Adrenal gland (tissue), 12 donors: ENCODE results near the gene IL17F. TPM values are rescaled to one million over a fixed set of nuclear protein-coding genes. Genes with fewer than 3 reads are reported as not detected.

ENCODE experiments used
- DNase-seq, 7 donors: peaks; one replicate each; pipeline ENCODE4 v3.0.0-alpha.2; 2019 to 2020
- H3K27ac ChIP-seq, 5 donors: fragments of 200-600 bp; sonication (generic) in 4 of 5; 1 replicate in 3 of 5; 2 replicates in 2 of 5; pipeline versions ENCODE4 v1.5.1 to v1.8.0; 2016 to 2020; ENCODE audit warnings: mild to moderate bottlenecking in 1 of 5
- H3K27me3 ChIP-seq: fragments of 200-600 bp; 2 replicates; pipeline ENCODE4 v1.8.0; 2021
- H3K36me3 ChIP-seq, 2 donors: fragments of 200-600 bp; replicated peaks in 1 of 2; 1 replicate in 1 of 2; 2 replicates in 1 of 2; pipeline versions ENCODE4 v1.5.1 to v1.8.0; 2018 to 2022
- H3K4me1 ChIP-seq, 2 donors: fragments of 200-600 bp; replicated peaks in 1 of 2; 1 replicate in 1 of 2; 2 replicates in 1 of 2; pipeline versions ENCODE4 v1.5.1 to v1.8.0; 2018 to 2021
- H3K4me3 ChIP-seq, 4 donors: fragments of 200-600 bp; sonication (generic) in 3 of 4; one replicate each; pipeline ENCODE4 v1.5.1; 2016 to 2018
- H3K9me3 ChIP-seq, 3 donors: fragments of 200-600 bp; sonication (generic) in 1 of 3; replicated peaks in 1 of 3; 1 replicate in 2 of 3; 2 replicates in 1 of 3; pipeline versions ENCODE4 v1.5.1 to v1.8.0; 2016 to 2021
- POLR2A ChIP-seq, 2 donors: fragments of 450-650 bp; IDR thresholded peaks; one replicate each; pipeline ENCODE4 v1.6.1; 2017; ENCODE audit warnings: antibody characterized with exemption in 2 of 2, mild to moderate bottlenecking in 2 of 2, moderate library complexity in 1 of 2
- WGBS, 4 donors: extraction: QIAGEN DNeasy Blood & Tissue Kit in 2 of 4; methylation state at CpG; one replicate each; pipeline versions ENCODE4 v1.1.5 to v1.1.7; 2013 to 2017; 5-methylcytosine and 5-hydroxymethylcytosine counted together
- intact Hi-C, 2 donors: fragments of 100-400 bp; cut with DNase I; formaldehyde crosslinking; loops; one replicate each; pipeline versions ENCODE4 v1.14.1 to v1.15.0; 2022 to 2023
- polyA plus RNA-seq, 3 donors: library from polyadenylated mRNA; stranded (reverse); fragments of 200-250 nt in 2 of 3; fragments of 350-450 nt in 1 of 3; fragmentation: Illumina TruSeq in 1 of 3; extraction: RNeasy Lipid Tissue Mini Kit (QIAGEN cat#74804) in 1 of 3; gene quantifications; one replicate each; pipeline ENCODE4 v1.2.3, GENCODE V29; 2013 to 2014
- total RNA-seq, 9 donors: library from RNA; depleted of rRNA in 4 of 9; stranded (reverse); fragments of >200 nt in 4 of 9; fragments of 120-200 nt in 1 of 9; fragmentation: NEBNext Ultra II Directional in 1 of 9; extraction: Animal tissue kit (Norgen Biotek cat#: 25700) in 1 of 9; gene quantifications; one replicate each; pipeline versions ENCODE4 v1.1.0 to v1.2.4, GENCODE V29; 2013 to 2023
- TF ChIP-seq, protein P1 (sequence below), 6 experiments: fragments of 450-650 bp in 4 of 6; fragments of 200-600 bp in 2 of 6; sonication (generic) in 1 of 6; IDR thresholded peaks; 1 replicate in 5 of 6; 2 replicates in 1 of 6; pipeline versions ENCODE4 v1.5.1 to v1.8.0; 2016 to 2021; ENCODE audit warnings: antibody characterized with exemption in 6 of 6, mild to moderate bottlenecking in 2 of 6, moderate library complexity in 1 of 6
- donor health status: healthy with polysubstance abuse.
- donor health status: Bipolar disorder and iron deficiency.
- donor health status: DM: yes; HTN: yes; CAD: no.
- donor health status: DM: no; HTN: no; CAD: no.
- donor health status: DM: no; HTN: no; CAD: no.
- donor health status: DM: yes; HTN: yes; CAD: no.

Gene IL17F
- total and polyA plus RNA-seq, 12 donors, result not detected

DNA sequence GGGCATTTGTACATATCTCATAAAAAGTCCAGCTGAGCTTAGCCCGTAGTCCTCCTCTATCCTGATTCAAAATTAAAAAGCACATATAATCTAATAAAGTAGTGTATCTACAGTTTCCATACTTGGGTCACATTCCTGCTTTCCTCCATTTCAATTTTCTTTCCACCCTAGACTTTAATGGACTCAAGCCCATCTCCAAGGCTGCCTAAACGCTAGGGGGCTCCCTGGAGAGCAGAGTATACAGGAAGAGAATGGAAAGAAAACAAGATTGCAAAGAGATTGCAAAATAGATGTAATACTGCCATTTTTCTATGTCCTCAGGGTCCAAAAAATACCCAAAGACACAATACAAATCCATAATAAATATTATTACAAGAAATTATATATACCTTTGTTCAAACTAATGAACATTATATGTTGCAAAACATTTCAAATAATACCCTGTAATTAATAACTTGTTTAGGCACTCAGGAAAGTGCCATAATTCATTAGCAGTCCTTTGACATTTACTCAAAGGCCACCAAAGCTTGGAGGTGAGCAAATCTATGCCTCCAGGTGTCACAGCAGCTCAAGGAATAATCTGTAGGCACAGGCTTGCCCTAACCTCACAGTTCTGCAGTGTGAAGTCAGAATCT is 42.6 kb upstream of the IL17F start:
- intact Hi-C loops, result loop anchor here in 1 of 2 donors (10.0 kb wide), 1 partner anchor 378 kb away; no protein-coding TSS in a partner anchor
- Histone ChIP-seq H3K27ac (no peak overlapping the region), H3K9me3 (no peaks in the 10 kb centered on the region), H3K4me1 (peaks cover 0 to 8% of the 10 kb centered on the region in 2 donors), H3K4me3 (no peak overlapping the region), H3K36me3 (peaks cover 0 to 2% of the 10 kb centered on the region in 2 donors), H3K27me3 (no peaks in the 10 kb centered on the region)
- TF ChIP-seq POLR2A (IDR thresholded peaks at IDR 0.05), result no peak
- TF ChIP-seq, protein P1, sequence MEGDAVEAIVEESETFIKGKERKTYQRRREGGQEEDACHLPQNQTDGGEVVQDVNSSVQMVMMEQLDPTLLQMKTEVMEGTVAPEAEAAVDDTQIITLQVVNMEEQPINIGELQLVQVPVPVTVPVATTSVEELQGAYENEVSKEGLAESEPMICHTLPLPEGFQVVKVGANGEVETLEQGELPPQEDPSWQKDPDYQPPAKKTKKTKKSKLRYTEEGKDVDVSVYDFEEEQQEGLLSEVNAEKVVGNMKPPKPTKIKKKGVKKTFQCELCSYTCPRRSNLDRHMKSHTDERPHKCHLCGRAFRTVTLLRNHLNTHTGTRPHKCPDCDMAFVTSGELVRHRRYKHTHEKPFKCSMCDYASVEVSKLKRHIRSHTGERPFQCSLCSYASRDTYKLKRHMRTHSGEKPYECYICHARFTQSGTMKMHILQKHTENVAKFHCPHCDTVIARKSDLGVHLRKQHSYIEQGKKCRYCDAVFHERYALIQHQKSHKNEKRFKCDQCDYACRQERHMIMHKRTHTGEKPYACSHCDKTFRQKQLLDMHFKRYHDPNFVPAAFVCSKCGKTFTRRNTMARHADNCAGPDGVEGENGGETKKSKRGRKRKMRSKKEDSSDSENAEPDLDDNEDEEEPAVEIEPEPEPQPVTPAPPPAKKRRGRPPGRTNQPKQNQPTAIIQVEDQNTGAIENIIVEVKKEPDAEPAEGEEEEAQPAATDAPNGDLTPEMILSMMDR (IDR thresholded peaks at IDR 0.05), result peak; percentile 31 to 69 (median 66)
- peak; percentile 62 to 89 (median 79) for DNase-seq
- WGBS, 4 donors, result 16 to 35% (median 25%) methylated on average over 2 of the region's 2 CpGs

DNA sequence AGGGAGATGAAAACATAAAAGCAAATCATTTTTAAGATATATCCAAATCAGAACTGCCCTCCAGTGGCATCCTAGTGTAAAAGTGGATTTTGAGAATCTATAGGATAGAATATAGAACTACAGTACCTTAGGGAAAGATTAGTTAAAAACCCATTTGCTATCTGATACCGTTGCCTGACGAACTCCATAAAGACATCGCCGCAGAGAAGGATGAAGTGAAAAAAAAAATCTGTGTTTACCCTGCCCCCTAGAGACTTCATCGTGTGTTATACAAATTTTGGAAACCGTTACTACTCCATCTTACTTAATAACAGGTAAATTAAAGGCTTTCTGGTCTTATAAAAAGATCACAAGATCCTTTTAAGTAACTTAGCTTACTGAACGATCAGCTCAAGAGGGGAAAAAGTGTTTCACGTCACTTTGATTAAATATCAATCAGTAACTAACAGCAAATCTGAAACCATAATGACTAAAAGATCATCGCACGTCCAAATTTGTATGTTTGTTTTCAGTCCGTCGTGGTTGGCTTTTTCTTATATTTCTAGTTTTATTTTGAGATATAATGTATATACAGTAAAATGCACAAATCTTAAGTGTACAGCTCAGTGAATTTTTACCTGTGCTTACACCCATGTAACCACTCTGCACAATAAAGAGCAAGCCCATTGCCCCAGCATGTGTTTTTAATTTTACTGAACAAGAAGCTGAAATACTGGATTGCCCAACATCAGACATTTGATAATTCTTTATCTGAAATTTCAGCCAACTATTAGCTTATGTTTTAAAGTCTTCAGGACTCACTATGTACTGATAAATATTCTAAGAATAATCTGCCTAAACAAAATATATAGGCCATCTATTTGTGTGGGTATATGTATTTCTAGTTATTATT is 41.1 kb upstream of the IL17F start:
- WGBS, 4 donors, result 16 to 20% (median 19%) methylated on average over 12 of the region's 12 CpGs
- Histone ChIP-seq H3K4me1 (peaks cover 0 to 8% of the 10 kb centered on the region in 2 donors), H3K27me3 (no peaks in the 10 kb centered on the region), H3K9me3 (no peaks in the 10 kb centered on the region), H3K27ac (peak overlapping the region in 2 of 5 donors; percentile 13 to 51), H3K4me3 (peak overlapping the region in 2 of 4 donors; percentile 18 to 92), H3K36me3 (peaks cover 0 to 17% of the 10 kb centered on the region in 2 donors)
- no peak for DNase-seq
- no peak for TF ChIP-seq POLR2A (IDR thresholded peaks at IDR 0.05)
- TF ChIP-seq, protein P1 (IDR thresholded peaks at IDR 0.05), result peak in 3 of 6 experiments; percentile 8 to 25 (median 13)
- intact Hi-C loops, result loop anchor here in 1 of 2 donors (10.0 kb wide), 1 partner anchor 379 kb away; no protein-coding TSS in a partner anchor

DNA sequence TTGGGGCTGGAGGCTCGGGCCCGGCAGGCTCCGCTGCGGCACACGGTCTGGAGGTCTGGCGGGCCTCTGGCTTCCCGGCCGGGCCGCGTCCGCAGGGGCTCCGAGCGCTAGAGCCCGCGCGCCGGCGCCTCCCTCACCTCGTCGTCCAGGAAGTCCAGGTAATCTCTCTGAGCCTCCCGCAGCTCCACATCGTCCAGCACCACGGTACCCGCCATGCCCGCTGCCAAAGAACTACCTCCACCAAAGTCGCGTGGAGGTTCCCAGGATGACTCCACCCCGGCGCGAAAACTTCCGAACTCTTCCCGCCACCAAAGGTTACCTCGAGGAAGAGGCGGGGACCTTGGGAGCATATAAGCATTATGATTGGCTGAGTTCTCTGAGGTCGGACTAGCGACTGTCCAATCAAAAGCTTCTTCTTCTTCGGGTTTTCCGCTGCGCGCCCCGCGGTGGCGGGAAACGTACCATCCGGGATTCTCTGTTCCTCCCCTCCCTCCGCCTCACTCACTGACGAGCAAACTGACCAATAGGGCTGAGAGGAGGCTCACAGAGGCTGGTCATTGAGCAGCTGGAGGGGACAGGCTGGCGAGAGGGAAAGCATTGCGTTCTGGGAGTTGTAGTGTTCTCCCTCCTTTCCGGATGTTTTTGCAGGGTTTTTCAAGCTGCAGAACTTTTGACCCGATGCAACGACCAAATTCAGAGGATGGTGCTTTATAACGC is 40.3 kb upstream of the IL17F start, which contains the start of gene MCM3:
Gene MCM3, minus strand, starts transcription at position 283 of the 717 bp plus-strand sequence. Its CDS starts 68 bp downstream, at position 215.
- intact Hi-C loops, result loop anchor here in 1 of 2 donors (5.0 to 10.0 kb wide), 2 partner anchors 113 to 380 kb away; no protein-coding TSS in a partner anchor
- peaks cover 0 to 25% of the 10 kb centered on the region in 2 donors for H3K36me3 ChIP-seq

More for the DNA sequence above, 40.3 kb upstream of the IL17F start, which contains the start of gene MCM3:
- Histone ChIP-seq H3K27me3 (no peaks in the 10 kb centered on the region), H3K4me1 (peaks cover 0 to 8% of the 10 kb centered on the region in 2 donors), H3K4me3 (peak within 1 kb of the TSS; percentile 21 to 92 (median 61)), H3K9me3 (no peaks in the 10 kb centered on the region), H3K27ac (peak within 1 kb of the TSS in 3 of 5 donors; percentile 29 to 79 (median 43))
- TF ChIP-seq, protein P1 (IDR thresholded peaks at IDR 0.05), result peak in 1 of 6 experiments; percentile 25
- TF ChIP-seq POLR2A (IDR thresholded peaks at IDR 0.05), result peak in 1 of 2 donors; percentile 55
- DNase-seq, result peak; percentile 97 to 100 (median 99)
- 0% methylated on average over 8 to 53 of the region's 53 CpGs for WGBS, 4 donors
